Activated naive CD8-positive, alpha-beta T cell (primary cell): Measurements from ENCODE around the gene MYORG.
A peak's percentile ranks its signal among the peaks of the same experiment; 100 is the strongest.
"Not testable (repeated sequence)": the region's sequence is repeated elsewhere in the genome, so short reads cannot be mapped to it uniquely, and the experiment has no call there.

Source experiments
- H3K27ac Mint-ChIP-seq: one replicate; pipeline ENCODE4 v1.8.0; 2021; ENCODE audit warnings: mixed read lengths
- H3K27me3 Mint-ChIP-seq: one replicate; pipeline ENCODE4 v1.8.0; 2021; ENCODE audit warnings: mixed read lengths
- H3K36me3 Mint-ChIP-seq: one replicate; pipeline ENCODE4 v1.8.0; 2021; ENCODE audit warnings: mixed read lengths
- H3K4me1 Mint-ChIP-seq: one replicate; pipeline ENCODE4 v1.8.0; 2021; ENCODE audit warnings: low read depth, mixed read lengths
- H3K4me3 Mint-ChIP-seq: one replicate; pipeline ENCODE4 v1.8.0; 2021; ENCODE audit warnings: mild to moderate bottlenecking, mixed read lengths
- H3K9me3 Mint-ChIP-seq: one replicate; pipeline ENCODE4 v1.8.0; 2021; ENCODE audit warnings: low read depth, mixed read lengths

Gene MYORG

GRCh38 chr9:34366365-34366764 is 10.3 kb downstream of the MYORG start:
- peaks cover 15% of the 10 kb centered on the region for H3K4me1 Mint-ChIP-seq
- no peak overlapping the region for H3K27ac Mint-ChIP-seq
- peaks cover 7% of the 10 kb centered on the region for H3K36me3 Mint-ChIP-seq
- H3K9me3 Mint-ChIP-seq, result no peaks in the 10 kb centered on the region
- no peaks in the 10 kb centered on the region for H3K27me3 Mint-ChIP-seq
- no peak overlapping the region for H3K4me3 Mint-ChIP-seq

GRCh38 chr9:34365282-34365681 is 11.4 kb downstream of the MYORG start:
- peaks cover 15% of the 10 kb centered on the region for H3K4me1 Mint-ChIP-seq
- H3K9me3 Mint-ChIP-seq, result no peaks in the 10 kb centered on the region
- H3K36me3 Mint-ChIP-seq, result peaks cover 9% of the 10 kb centered on the region
- H3K27me3 Mint-ChIP-seq, result no peaks in the 10 kb centered on the region
- no peak overlapping the region for H3K4me3 Mint-ChIP-seq
- no peak overlapping the region for H3K27ac Mint-ChIP-seq

- H3K4me1 Mint-ChIP-seq, result peaks cover 15% of the 10 kb centered on the region
- H3K9me3 Mint-ChIP-seq, result no peaks in the 10 kb centered on the region
- peaks cover 11% of the 10 kb centered on the region for H3K36me3 Mint-ChIP-seq
- peak overlapping the region; percentile 4 for H3K27ac Mint-ChIP-seq
- H3K4me3 Mint-ChIP-seq, result no peak overlapping the region
- no peaks in the 10 kb centered on the region for H3K27me3 Mint-ChIP-seq
Measured at GRCh38 chr9:34363619-34364351, 12.9 kb downstream of the MYORG start.

- Mint-ChIP-seq H3K4me1 (peaks cover 15% of the 10 kb centered on the region), H3K9me3 (no peaks in the 10 kb centered on the region), H3K36me3 (peaks cover 8% of the 10 kb centered on the region), H3K27ac (no peak overlapping the region), H3K27me3 (no peaks in the 10 kb centered on the region), H3K4me3 (no peak overlapping the region)
Measured at GRCh38 chr9:34362614-34363214, 14.0 kb downstream of the MYORG start.

GRCh38 chr9:34352957-34353356 is 23.7 kb downstream of the MYORG start:
- H3K36me3 Mint-ChIP-seq, result peaks cover 21% of the 10 kb centered on the region
- not testable (repeated sequence) for H3K27me3 Mint-ChIP-seq, H3K4me1 Mint-ChIP-seq, H3K27ac Mint-ChIP-seq, H3K4me3 Mint-ChIP-seq, H3K9me3 Mint-ChIP-seq

- H3K27ac Mint-ChIP-seq, H3K9me3 Mint-ChIP-seq, H3K4me3 Mint-ChIP-seq, H3K4me1 Mint-ChIP-seq, H3K27me3 Mint-ChIP-seq: not testable (repeated sequence)
- peaks cover 20% of the 10 kb centered on the region for H3K36me3 Mint-ChIP-seq
Measured at GRCh38 chr9:34352122-34352652, 24.5 kb downstream of the MYORG start.

GRCh38 chr9:34349324-34349723 is 27.4 kb downstream of the MYORG start:
- H3K27me3 Mint-ChIP-seq, result no peaks in the 10 kb centered on the region
- H3K4me3 Mint-ChIP-seq, result no peak overlapping the region
- no peaks in the 10 kb centered on the region for H3K9me3 Mint-ChIP-seq
- H3K27ac Mint-ChIP-seq, result no peak overlapping the region
- peaks cover 9% of the 10 kb centered on the region for H3K36me3 Mint-ChIP-seq
- H3K4me1 Mint-ChIP-seq, result no peaks in the 10 kb centered on the region

GRCh38 chr9:34347800-34348158 is 28.9 kb downstream of the MYORG start:
- H3K9me3 Mint-ChIP-seq, result no peaks in the 10 kb centered on the region
- no peak overlapping the region for H3K4me3 Mint-ChIP-seq
- no peak overlapping the region for H3K27ac Mint-ChIP-seq
- no peaks in the 10 kb centered on the region for H3K4me1 Mint-ChIP-seq
- peaks cover 9% of the 10 kb centered on the region for H3K36me3 Mint-ChIP-seq
- H3K27me3 Mint-ChIP-seq, result no peaks in the 10 kb centered on the region

- Mint-ChIP-seq H3K4me3 (no peak overlapping the region), H3K9me3 (no peaks in the 10 kb centered on the region), H3K36me3 (peaks cover 9% of the 10 kb centered on the region), H3K27ac (no peak overlapping the region), H3K27me3 (no peaks in the 10 kb centered on the region), H3K4me1 (no peaks in the 10 kb centered on the region)
Measured at GRCh38 chr9:34346873-34347799, 29.6 kb downstream of the MYORG start.

- no peak overlapping the region for H3K27ac Mint-ChIP-seq
- H3K4me3 Mint-ChIP-seq, result no peak overlapping the region
- H3K36me3 Mint-ChIP-seq, result peaks cover 5% of the 10 kb centered on the region
- H3K4me1 Mint-ChIP-seq, result no peaks in the 10 kb centered on the region
- no peaks in the 10 kb centered on the region for H3K9me3 Mint-ChIP-seq
- no peaks in the 10 kb centered on the region for H3K27me3 Mint-ChIP-seq
Measured at GRCh38 chr9:34343605-34344004, 33.1 kb downstream of the MYORG start.

GRCh38 chr9:34343090-34343489 is 33.6 kb downstream of the MYORG start:
- peaks cover 5% of the 10 kb centered on the region for H3K36me3 Mint-ChIP-seq
- H3K27me3 Mint-ChIP-seq, result no peaks in the 10 kb centered on the region
- H3K4me1 Mint-ChIP-seq, result no peaks in the 10 kb centered on the region
- H3K4me3 Mint-ChIP-seq, result no peak overlapping the region
- no peaks in the 10 kb centered on the region for H3K9me3 Mint-ChIP-seq
- no peak overlapping the region for H3K27ac Mint-ChIP-seq

GRCh38 chr9:34341659-34342295 is 34.9 kb downstream of the MYORG start:
- no peak overlapping the region for H3K4me3 Mint-ChIP-seq
- H3K36me3 Mint-ChIP-seq, result peaks cover 5% of the 10 kb centered on the region
- H3K27ac Mint-ChIP-seq, result no peak overlapping the region
- H3K27me3 Mint-ChIP-seq, result no peaks in the 10 kb centered on the region
- no peaks in the 10 kb centered on the region for H3K9me3 Mint-ChIP-seq
- H3K4me1 Mint-ChIP-seq, result no peaks in the 10 kb centered on the region

- Mint-ChIP-seq H3K27ac (no peak overlapping the region), H3K36me3 (peaks cover 6% of the 10 kb centered on the region), H3K27me3 (no peaks in the 10 kb centered on the region), H3K4me1 (peaks cover 5% of the 10 kb centered on the region), H3K9me3 (no peaks in the 10 kb centered on the region), H3K4me3 (no peak overlapping the region)
Measured at GRCh38 chr9:34338665-34339385, 37.9 kb downstream of the MYORG start.

- H3K27me3 Mint-ChIP-seq, H3K27ac Mint-ChIP-seq, H3K4me3 Mint-ChIP-seq, H3K9me3 Mint-ChIP-seq, H3K4me1 Mint-ChIP-seq, H3K36me3 Mint-ChIP-seq: not testable (repeated sequence)
Measured at GRCh38 chr9:34338079-34338478, 38.6 kb downstream of the MYORG start.
